NCI-H128 (cell line): ENCODE measurements around the gene AHCYL2.
A peak's percentile ranks its signal among the peaks of the same experiment; 100 is the strongest.

ENCODE experiments used
- DNase-seq: peaks from one replicate; lab custom pipeline; 2025; ENCODE audit not compliant: unreplicated experiment; lab: John Stamatoyannopoulos, UW

AHCYL2 gene

DNA sequence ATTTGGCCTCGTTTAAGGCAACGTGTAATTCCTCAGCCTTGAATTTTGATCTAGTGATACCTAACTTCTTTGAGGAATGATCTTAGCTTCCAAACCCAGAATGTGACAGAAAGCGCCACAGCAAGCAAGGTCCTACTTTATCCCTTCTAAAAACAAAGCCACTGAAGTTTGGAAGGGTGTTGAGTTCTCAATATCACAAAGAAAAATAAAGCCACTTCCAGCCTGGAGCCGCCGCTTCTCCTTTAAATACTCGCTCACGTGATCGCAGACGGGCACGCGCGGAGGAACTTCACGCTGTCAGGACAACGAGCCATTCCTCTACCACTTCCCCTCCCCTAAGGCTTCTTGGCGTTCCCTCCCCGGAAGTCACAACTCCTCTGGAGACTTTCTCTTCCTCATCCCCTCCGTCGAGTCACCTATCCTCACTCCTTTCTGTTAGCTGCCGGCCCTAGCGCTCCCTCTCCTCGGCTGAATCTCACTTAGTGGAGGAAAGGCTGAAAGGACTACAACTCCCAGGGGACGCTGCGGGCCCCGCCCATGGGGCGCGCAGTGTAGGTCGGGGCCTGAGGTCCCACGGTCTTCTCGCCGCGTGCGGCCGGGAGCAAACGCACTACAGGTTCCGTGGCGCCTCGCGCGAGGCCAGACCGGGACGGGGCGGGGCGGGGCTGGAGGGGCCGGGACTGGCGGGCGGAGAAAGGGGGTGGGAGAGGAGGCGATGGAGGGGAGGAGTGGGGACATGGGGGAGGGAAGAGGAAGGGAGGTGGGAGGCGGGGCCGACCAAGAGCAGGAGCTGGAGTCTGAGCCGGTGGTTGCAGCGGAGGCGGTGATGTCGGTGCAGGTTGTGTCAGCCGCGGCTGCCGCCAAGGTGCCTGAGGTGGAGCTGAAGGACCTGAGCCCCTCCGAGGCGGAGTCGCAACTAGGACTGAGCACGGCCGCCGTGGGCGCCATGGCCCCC is at the start of gene AHCYL2:
AHCYL2 (plus strand) TSS at position 780 of the 955 bp plus-strand sequence.
- peak; percentile 92 for DNase-seq

DNA sequence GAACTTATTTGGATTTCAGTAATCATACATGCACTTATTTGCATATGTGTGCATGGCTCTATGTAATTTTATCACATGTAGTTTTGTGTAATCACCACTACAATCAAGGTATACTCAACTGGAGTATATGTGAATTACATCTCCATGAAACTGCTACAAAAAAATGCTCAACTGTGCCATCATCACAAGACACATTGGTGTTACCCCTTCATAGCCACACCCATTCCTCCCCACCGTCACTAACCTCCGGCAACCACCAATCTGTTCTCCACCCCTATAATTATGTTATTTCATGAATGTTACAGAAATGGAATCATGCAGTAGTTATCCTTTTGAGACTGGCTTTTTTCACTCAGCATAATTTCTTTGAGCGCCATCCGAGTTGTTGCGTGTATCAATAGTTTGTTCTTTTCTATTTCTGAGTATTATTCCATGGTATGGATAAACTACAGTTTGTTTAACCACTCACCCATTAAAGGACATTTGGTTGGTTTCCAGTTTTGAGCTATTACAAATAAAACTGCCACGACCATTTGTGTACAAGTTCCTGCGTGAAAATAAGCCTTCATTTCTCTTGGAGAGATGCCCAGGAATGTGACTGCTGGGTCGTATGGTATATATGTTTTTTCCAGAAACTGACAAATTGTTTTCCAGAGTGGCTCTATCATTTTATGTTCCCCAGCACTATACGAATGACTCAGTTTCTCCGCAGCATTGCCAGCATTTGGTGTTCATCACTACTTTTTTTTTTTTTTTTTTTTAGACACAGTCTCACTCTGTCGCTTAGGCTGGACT is 47.7 kb upstream of the AHCYL2 start:
- DNase-seq = no peak

DNA sequence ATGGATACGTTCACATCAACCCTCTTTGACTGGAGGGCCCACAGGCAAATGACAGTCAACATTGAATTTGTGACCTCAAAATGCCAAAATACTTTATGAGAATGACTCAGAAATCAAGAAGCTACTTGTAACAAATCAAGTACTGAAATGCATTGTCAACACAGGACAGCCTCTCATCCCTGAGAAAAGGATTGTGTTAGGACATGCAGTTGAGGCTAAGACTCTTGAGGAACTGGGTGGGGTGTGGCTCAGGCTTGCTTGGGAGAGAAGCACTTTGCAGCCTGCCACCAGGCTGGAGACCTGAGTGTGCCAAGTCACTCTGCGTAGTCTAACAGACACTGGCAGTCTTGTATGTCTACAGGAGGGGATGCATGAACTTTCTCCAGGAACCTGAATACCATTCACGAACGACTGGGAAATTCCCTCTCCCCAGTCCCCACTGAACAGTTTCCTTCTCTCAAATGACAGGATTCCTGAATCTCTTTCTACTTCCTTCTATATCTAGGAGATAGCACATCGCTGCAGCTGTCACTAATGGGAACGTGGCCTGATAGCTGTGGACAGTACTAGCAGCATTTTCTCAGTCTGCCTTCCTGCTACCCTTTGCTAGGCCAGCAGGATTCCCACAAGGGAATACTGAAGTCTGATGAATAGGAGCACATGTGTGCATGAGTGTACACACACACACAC is 39.7 kb upstream of the AHCYL2 start:
- no peak for DNase-seq

DNA sequence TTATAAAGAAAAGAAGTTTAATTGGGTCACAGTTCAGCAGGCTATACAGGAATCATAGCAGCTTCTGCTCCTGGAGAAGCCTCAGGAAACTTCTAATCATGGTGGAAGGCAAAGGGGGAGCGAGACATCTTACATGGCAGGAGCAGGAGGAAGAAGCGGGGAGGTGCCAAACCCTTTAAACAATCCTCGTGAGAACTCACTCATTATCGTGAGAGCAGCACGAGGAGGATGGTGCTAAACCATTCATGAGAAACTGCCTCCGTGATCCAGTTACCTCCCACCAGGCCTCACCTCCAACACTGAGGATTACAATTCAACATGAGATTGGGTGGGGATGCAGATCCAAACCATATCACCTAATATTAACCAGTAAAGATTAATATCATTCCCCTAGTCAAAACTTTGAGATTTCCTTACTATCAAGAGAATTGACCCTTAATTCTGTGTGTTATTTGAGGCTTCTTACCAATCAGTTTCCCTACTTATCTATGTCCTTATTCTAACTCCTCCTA is 38.0 kb upstream of the AHCYL2 start:
- DNase-seq = no peak

- no peak for DNase-seq
Observed at GRCh38 chr7:129187681-129188371, 37.0 kb upstream of the AHCYL2 start.

DNA sequence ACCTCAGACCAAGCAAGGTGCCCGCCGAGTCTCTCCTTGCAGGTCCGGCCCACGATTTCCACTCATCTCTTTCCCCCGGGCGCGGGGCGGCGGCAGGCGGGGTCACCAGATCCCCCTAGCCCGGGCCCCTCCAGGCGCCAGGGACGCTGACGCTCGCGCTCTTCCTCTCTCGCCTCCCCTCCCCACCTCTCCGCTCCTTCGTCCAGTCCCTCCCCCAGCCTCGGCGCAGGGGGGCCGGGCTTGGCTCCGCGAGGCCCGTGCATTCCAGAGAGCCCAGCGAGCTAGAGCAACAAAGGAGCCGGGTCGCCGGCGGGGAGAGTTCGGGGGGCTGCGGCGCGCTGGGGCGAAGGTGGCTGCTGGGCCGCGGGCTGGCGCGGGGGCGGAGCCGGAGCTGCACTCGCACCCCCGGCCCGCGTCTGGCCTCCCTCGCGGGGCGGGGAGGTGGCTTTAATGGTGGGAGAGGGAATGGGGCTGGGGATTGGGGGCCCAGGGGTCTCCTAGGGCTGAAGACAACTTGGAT is 36.4 kb upstream of the AHCYL2 start, which contains the start of gene SMO:
SMO (plus strand) TSS at position 262 of the 520 bp plus-strand sequence. CDS start 519 bp downstream, outside the sequence.
- no peak for DNase-seq

DNA sequence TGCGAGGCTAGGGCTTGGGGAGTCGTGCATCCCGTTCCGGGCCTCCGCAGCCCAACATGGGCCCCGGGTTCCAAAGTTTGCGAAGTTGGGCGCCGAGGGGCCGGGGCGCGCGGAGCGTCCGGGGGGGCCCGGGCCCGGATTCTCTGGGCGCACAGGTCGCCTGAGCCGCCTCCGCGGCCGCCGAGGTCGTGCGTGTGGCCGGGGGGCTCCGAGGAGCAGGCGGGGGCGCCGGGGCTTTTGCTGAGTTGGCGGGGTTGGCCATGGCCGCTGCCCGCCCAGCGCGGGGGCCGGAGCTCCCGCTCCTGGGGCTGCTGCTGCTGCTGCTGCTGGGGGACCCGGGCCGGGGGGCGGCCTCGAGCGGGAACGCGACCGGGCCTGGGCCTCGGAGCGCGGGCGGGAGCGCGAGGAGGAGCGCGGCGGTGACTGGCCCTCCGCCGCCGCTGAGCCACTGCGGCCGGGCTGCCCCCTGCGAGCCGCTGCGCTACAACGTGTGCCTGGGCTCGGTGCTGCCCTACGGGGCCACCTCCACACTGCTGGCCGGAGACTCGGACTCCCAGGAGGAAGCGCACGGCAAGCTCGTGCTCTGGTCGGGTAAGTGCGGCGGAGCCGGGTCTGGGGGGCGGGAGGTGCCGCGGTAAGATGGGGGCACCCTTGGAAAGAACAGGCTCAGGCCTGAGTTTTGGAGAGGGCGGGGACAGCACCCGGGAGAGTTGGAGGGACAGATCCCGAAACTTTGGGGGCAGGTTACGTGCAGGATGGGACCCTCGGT is 35.8 kb upstream of the AHCYL2 start:
- no peak for DNase-seq

- DNase-seq = no peak
Observed at GRCh38 chr7:129189661-129190310, 35.0 kb upstream of the AHCYL2 start.

GRCh38 chr7:129191272-129191671 is 33.6 kb upstream of the AHCYL2 start:
- DNase-seq = no peak

- no peak for DNase-seq
Observed at GRCh38 chr7:129193892-129194291, 30.9 kb upstream of the AHCYL2 start.

DNA sequence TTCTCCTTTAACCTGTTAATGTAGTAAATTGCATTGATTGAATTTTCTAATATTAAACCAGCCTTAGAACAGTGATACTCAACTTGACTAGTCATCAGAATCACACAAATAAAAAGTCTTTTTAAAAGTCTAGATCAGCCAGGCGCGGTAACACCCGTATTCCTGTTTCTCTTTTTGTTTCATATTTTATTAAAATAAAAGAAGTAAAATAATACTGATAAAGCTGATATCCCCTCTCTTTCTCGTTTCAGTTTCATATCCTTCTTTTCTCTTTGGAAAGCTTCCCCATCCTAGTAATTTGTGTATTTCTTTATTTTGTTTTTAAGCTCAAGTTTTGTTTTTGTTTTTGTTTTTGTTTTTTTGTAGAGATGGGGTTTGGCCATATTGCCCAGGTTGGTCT is 27.1 kb upstream of the AHCYL2 start:
- DNase-seq = no peak

DNA sequence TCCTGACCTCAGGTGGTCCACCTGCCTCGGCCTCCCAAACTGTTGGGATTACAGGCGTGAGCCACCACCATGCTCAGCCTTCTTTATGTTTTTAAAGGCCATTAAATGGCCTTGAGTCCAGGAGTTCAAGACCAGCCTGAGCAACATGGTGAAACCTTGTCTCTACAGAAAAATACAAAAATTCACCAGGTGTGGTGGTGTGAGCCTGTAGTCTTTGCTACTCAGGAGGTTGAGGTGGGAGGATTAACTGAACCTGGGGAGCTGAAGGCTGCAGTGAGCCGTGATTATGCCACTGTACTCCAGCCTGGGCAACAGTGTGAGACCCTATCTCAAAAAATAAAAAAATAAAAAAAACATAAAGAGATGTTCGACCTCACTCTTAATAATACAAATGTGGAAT is 25.4 kb upstream of the AHCYL2 start:
- DNase-seq = no peak

- DNase-seq = no peak
Observed at GRCh38 chr7:129202058-129202777, 22.6 kb upstream of the AHCYL2 start.

GRCh38 chr7:129203050-129203741 is 21.6 kb upstream of the AHCYL2 start:
- DNase-seq = no peak

GRCh38 chr7:129205126-129205818 is 19.6 kb upstream of the AHCYL2 start:
- DNase-seq = no peak

- no peak for DNase-seq
Observed at GRCh38 chr7:129205987-129206785, 18.6 kb upstream of the AHCYL2 start.
